Measurements from ENCODE around the gene DCUN1D1.

Gene DCUN1D1

DNA sequence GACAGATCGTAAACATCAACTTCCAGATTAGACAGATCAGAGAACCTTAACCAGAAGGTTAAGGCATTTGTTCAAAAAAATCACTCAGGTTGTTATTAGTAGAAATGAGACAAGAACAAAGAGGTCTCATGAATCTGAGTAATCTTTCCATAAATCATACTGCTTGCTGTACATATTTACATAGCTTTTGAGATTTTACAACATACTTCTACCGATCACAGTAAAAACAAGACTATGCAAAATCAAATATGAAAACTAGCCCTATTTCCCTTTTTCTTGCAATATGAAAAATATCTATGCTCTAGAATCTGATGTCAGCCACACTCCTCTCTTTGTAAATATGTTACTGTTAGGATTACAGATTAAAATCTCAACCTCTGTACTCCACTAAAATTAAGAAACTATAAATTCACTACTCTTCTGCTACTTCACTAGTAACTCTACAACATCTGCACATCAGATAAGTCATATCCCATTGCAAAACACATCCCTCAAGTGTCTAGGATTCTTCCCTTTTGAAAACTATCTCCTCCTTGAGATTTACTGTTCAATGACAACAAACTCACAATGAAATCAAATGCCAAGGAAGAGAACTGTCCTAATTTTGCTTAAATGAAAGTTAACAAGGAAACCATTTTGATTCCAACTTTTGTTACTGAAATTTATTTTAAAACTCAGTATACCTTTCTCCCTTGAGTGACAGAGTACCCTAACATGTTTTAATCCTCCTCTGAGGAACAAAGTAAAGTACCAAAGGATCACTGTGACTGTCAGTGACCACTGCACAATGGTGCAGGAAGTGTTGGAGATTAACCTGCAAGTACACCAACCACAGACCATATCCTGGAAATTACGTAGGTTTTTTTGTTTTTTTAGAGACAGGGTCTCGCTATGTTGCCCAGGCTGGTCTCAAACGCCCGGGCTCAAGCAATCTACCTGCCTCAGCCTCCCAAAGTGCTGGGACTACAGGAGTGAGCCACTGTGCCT is 12.8 kb downstream of the DCUN1D1 start:
- TF ChIP-seq, protein P1, sequence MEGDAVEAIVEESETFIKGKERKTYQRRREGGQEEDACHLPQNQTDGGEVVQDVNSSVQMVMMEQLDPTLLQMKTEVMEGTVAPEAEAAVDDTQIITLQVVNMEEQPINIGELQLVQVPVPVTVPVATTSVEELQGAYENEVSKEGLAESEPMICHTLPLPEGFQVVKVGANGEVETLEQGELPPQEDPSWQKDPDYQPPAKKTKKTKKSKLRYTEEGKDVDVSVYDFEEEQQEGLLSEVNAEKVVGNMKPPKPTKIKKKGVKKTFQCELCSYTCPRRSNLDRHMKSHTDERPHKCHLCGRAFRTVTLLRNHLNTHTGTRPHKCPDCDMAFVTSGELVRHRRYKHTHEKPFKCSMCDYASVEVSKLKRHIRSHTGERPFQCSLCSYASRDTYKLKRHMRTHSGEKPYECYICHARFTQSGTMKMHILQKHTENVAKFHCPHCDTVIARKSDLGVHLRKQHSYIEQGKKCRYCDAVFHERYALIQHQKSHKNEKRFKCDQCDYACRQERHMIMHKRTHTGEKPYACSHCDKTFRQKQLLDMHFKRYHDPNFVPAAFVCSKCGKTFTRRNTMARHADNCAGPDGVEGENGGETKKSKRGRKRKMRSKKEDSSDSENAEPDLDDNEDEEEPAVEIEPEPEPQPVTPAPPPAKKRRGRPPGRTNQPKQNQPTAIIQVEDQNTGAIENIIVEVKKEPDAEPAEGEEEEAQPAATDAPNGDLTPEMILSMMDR (IDR thresholded peaks at IDR 0.05; ENCODE audit: insufficient read depth, low read length, poor library complexity, severe bottlenecking) = no peak
- no peak for TF ChIP-seq EZH2phosphoT487 (conservative IDR thresholded peaks at IDR 0.05; ENCODE audit: low read length)
- Histone ChIP-seq H3K9me2 (replicated peaks; ENCODE audit: insufficient read depth, low read length) (no peaks in the 10 kb centered on the region), H3K9me3 (ENCODE audit: insufficient read depth, low read length) (no peaks in the 10 kb centered on the region), H3K27me3 (ENCODE audit: low read length) (no peaks in the 10 kb centered on the region), H3K36me3 (ENCODE audit: low read length) (no peaks in the 10 kb centered on the region), H2AFZ (ENCODE audit: low read depth, low read length, severe bottlenecking) (no peak overlapping the region), H3K9ac (ENCODE audit: low read length) (no peak overlapping the region), H4K20me1 (ENCODE audit: low read depth, low read length) (0 out of 2 replicates have a peak, but pooled peaks cover 8% of the 10 kb centered on the region), H3F3A (ENCODE audit: insufficient read depth) (no peaks in the 10 kb centered on the region), H3K27ac (ENCODE audit: low read depth, low read length) (peak overlapping the region; percentile 9; the same call in 1 of the 2 replicates), H3K79me2 (ENCODE audit: insufficient read depth, low read length) (peaks cover 83% of the 10 kb centered on the region), H3K4me3 (ENCODE audit: insufficient read depth, low read length, poor library complexity, severe bottlenecking) (no peak overlapping the region), H3K4me2 (ENCODE audit: low read depth, low read length, poor library complexity, severe bottlenecking) (peak overlapping the region; percentile 35)

DNA sequence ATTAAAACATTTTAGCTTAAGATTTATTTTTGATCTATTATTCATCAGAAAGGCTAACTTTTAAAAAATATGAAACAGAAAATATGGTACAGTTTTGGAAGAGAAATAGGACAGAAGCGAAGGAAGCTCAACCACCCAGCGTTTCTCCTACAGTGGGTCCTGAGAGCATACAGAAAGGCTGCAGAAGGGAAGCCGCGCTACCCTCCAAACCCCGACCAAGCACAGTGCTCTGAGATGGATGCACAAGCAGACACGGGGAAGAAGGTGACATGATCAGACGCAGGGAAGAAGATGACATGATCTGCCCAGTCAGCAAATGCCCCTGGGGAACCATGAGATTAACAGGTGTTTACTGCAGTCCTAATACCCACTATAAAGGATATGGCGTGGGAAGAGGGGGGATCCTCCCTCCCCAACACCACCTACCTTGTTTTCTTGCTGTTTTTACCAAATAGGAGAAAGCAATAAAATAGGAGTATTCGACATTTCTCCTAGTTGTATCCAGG is 14.4 kb downstream of the DCUN1D1 start:
- H3K4me2 ChIP-seq (ENCODE audit: low read depth, low read length, poor library complexity, severe bottlenecking) = no peak overlapping the region
- H3K27ac ChIP-seq (ENCODE audit: low read depth, low read length) = no peak overlapping the region
- peaks cover 67% of the 10 kb centered on the region for H3K79me2 ChIP-seq (ENCODE audit: insufficient read depth, low read length)
- no peak overlapping the region for H2AFZ ChIP-seq (ENCODE audit: low read depth, low read length, severe bottlenecking)
- H3K9me3 ChIP-seq (ENCODE audit: insufficient read depth, low read length) = no peaks in the 10 kb centered on the region
- no peak overlapping the region for H3K4me3 ChIP-seq (ENCODE audit: insufficient read depth, low read length, poor library complexity, severe bottlenecking)
- H3K36me3 ChIP-seq (ENCODE audit: low read length) = peaks cover 4% of the 10 kb centered on the region; the same call in 1 of the 2 replicates
- no peaks in the 10 kb centered on the region for H3K27me3 ChIP-seq (ENCODE audit: low read length)
- TF ChIP-seq EZH2phosphoT487 (conservative IDR thresholded peaks at IDR 0.05; ENCODE audit: low read length) = no peak
- TF ChIP-seq, protein P1 (IDR thresholded peaks at IDR 0.05; ENCODE audit: insufficient read depth, low read length, poor library complexity, severe bottlenecking) = no peak
- H3F3A ChIP-seq (ENCODE audit: insufficient read depth) = no peaks in the 10 kb centered on the region
- H3K9me2 ChIP-seq (replicated peaks; ENCODE audit: insufficient read depth, low read length) = no peaks in the 10 kb centered on the region
- no peak overlapping the region for H3K9ac ChIP-seq (ENCODE audit: low read length)
- H4K20me1 ChIP-seq (ENCODE audit: low read depth, low read length) = 0 out of 2 replicates have a peak, but pooled peaks cover 8% of the 10 kb centered on the region

DNA sequence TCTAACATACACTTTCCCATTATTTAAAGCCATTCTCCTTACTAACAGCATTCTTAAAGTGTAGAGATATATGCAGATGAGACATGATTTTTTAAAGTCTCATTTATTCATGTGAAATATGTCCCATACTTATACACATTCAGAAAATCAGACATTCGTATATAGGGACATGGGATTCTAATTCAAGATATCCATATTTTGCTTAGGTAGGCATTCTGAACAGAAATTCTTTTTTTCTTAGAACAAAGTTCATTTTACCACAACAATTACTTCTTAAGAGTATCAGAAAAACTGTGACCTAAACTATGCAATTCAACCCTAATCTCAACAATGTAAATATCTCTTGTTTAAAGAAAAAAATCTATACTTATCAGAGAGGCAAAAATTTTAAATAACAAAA is 16.2 kb downstream of the DCUN1D1 start:
- no peaks in the 10 kb centered on the region for H3K9me3 ChIP-seq (ENCODE audit: insufficient read depth, low read length)
- peaks cover 15% of the 10 kb centered on the region for H3K36me3 ChIP-seq (ENCODE audit: low read length)
- no peaks in the 10 kb centered on the region; the same call in 1 of the 2 replicates for H3F3A ChIP-seq (ENCODE audit: insufficient read depth)
- H2AFZ ChIP-seq (ENCODE audit: low read depth, low read length, severe bottlenecking) = no peak overlapping the region
- no peak overlapping the region for H3K4me2 ChIP-seq (ENCODE audit: low read depth, low read length, poor library complexity, severe bottlenecking)
- H4K20me1 ChIP-seq (ENCODE audit: low read depth, low read length) = 0 out of 2 replicates have a peak, but pooled peaks cover 7% of the 10 kb centered on the region
- no peaks in the 10 kb centered on the region for H3K27me3 ChIP-seq (ENCODE audit: low read length)
- no peaks in the 10 kb centered on the region for H3K9me2 ChIP-seq (replicated peaks; ENCODE audit: insufficient read depth, low read length)
- TF ChIP-seq EZH2phosphoT487 (conservative IDR thresholded peaks at IDR 0.05; ENCODE audit: low read length) = no peak
- TF ChIP-seq, protein P1 (IDR thresholded peaks at IDR 0.05; ENCODE audit: insufficient read depth, low read length, poor library complexity, severe bottlenecking) = no peak
- no peak overlapping the region for H3K27ac ChIP-seq (ENCODE audit: low read depth, low read length)
- no peak overlapping the region for H3K9ac ChIP-seq (ENCODE audit: low read length)
- H3K79me2 ChIP-seq (ENCODE audit: insufficient read depth, low read length) = peaks cover 50% of the 10 kb centered on the region
- no peak overlapping the region for H3K4me3 ChIP-seq (ENCODE audit: insufficient read depth, low read length, poor library complexity, severe bottlenecking)

All from SU-DHL-6 (cell line).